ENCODE results near the gene MYO3B.
"Not testable (repeated sequence)": the region's sequence is repeated elsewhere in the genome, so short reads cannot be mapped to it uniquely, and the experiment has no call there.

The MYO3B gene

DNA sequence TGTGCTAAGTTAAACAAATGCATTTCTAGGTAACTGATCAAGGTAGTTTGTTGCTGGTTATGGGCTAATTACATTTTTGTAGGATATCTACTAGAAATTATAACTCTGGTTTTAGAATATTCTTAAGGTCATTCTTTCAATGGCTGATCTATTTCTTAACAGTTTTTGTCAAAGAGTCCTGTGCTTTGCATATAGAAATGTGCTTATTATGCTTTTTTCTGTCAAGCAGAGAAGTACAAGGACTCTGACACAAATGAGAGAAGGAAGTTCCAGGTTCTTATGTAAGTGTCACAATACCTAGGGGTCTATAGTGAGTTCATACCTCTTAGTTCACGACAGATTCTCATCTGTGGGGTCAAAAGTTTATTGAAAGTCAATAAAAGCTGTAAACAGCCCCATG, 88.4 kb downstream of the MYO3B start:
- H3K27ac ChIP-seq, result no peak overlapping the region
- TF ChIP-seq, protein P1, sequence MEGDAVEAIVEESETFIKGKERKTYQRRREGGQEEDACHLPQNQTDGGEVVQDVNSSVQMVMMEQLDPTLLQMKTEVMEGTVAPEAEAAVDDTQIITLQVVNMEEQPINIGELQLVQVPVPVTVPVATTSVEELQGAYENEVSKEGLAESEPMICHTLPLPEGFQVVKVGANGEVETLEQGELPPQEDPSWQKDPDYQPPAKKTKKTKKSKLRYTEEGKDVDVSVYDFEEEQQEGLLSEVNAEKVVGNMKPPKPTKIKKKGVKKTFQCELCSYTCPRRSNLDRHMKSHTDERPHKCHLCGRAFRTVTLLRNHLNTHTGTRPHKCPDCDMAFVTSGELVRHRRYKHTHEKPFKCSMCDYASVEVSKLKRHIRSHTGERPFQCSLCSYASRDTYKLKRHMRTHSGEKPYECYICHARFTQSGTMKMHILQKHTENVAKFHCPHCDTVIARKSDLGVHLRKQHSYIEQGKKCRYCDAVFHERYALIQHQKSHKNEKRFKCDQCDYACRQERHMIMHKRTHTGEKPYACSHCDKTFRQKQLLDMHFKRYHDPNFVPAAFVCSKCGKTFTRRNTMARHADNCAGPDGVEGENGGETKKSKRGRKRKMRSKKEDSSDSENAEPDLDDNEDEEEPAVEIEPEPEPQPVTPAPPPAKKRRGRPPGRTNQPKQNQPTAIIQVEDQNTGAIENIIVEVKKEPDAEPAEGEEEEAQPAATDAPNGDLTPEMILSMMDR (IDR thresholded peaks at IDR 0.05), result no peak
- no peak for TF ChIP-seq ZFX (IDR thresholded peaks at IDR 0.05; ENCODE audit: borderline replicate concordance)

DNA sequence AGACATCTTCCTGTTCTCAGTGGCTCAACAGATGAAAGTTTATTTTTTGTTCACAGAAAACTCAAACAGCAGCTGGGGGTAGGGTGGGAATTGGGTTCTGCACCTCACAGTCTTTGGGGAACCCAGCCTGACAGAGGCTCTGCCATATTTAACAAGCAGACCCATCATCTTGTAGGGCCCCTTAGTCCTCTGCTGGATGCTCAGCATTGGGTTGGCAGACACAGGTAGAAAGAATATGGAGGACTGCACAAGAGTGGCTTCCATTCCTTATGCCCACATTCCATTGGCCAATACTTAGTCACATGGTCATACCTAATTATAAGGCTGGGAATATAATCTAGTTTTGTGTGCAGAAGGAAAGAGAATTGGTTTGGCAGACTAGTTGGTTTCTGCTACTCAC, 89.1 kb downstream of the MYO3B start:
- no peak overlapping the region for H3K27ac ChIP-seq
- TF ChIP-seq, protein P1 (IDR thresholded peaks at IDR 0.05), result no peak

DNA sequence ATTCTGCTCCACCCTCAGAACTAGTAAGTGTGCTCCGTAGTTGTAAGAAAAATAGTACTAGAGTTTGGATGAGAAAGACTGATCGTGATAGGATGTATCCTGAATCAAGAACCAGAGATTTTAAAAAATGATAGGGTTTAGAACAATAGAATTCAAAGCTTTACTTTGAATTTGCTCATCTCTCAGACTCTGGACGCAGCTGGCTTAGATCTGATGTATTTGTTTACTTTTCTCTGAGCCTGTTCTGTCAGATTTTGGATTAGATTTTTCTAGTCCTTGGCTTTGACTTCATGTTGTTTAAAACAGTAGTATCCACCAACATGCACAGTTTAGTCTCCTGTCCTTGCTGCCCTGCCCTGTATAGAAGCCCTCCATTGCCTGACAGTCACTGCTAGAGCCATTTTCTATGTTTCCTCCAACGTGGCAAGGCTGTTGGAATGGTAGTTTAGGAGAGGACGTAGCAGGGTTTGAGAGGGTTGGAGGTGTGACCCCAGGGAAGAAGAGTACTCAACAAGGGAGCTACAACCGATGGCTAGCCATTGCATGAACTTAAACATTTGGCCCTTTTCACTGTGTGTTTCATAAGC, 92.4 kb downstream of the MYO3B start:
- H3K27ac ChIP-seq, result no peak overlapping the region
- TF ChIP-seq, protein P1 (IDR thresholded peaks at IDR 0.05), result no peak
- no peak for TF ChIP-seq ZFX (IDR thresholded peaks at IDR 0.05; ENCODE audit: borderline replicate concordance)

DNA sequence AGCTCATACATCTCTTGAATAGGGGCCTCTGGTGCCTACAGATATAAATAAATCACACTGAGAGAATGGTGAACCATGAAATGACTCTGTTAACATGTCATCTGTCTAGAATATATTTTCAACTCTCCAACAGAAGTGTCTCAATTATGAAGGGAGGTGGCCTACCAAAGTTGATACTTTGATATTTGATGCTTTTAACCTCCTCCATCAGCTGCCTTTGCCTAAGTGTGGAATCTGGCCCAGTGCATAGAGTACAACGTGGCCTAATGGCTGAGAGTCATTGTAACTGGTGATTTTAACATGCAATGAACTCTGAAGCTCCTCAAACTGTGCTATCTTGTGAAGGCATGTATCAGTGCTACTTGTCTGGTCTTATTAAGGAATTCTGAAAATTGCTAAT, 93.4 kb downstream of the MYO3B start:
- TF ChIP-seq ZFX (IDR thresholded peaks at IDR 0.05; ENCODE audit: borderline replicate concordance), result no peak
- TF ChIP-seq, protein P1 (IDR thresholded peaks at IDR 0.05), result no peak
- H3K27ac ChIP-seq, result no peak overlapping the region

DNA sequence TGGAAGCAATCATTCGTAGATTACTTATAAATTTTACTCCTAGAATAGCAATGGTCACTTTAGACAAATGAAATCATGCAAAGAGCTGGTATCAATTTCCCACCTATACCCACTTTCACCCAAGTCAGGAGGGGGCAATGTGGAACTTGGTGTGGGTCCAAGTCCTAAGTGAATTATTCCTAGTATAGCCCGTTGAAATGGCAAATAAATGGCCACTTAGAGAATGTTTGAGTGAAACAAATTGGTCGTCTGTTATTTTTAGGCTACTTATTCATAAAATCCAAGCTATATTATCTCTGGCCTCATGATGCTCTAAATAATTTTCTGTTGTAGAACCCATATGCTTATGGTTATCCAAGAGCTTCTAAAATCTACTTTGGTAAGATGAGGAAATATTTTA, 98.1 kb downstream of the MYO3B start:
- no peak for TF ChIP-seq ZFX (IDR thresholded peaks at IDR 0.05; ENCODE audit: borderline replicate concordance)
- TF ChIP-seq, protein P1 (IDR thresholded peaks at IDR 0.05), result no peak
- no peak overlapping the region for H3K27ac ChIP-seq

DNA sequence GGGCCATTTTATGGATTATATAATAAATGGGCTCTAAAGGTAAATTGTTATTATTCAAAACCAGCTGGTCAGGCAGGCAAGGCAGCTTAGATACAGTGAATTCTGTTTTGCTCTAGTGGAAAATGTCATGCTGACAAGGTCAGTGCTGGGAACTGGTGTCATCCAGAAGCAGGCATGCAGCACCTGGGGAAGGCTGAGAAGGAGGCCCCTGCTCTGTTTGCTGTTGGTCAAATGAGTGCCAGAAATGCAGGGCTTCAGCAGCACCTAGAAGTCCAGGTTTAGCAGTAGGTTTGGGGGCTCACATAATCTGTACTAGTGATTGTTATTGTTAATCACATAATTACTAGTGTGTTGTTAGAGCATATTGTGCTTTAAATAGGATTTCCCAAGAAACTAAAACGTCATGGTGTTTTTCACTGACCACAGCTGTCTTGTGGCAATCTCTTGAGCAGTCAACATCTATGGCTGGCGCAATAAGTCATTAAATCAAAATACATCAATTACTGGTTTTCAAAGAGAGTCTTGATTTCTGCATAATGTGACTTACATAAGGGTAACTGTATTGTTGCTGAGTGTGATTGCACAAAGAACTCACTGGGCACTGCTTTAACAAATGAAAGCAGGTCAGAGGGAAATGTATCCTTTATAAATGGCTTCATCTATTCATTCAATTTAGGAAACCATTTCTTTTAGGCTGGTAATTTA, 99.1 kb downstream of the MYO3B start:
- no peak for TF ChIP-seq ZFX (IDR thresholded peaks at IDR 0.05; ENCODE audit: borderline replicate concordance)
- TF ChIP-seq, protein P1 (IDR thresholded peaks at IDR 0.05), result no peak

DNA sequence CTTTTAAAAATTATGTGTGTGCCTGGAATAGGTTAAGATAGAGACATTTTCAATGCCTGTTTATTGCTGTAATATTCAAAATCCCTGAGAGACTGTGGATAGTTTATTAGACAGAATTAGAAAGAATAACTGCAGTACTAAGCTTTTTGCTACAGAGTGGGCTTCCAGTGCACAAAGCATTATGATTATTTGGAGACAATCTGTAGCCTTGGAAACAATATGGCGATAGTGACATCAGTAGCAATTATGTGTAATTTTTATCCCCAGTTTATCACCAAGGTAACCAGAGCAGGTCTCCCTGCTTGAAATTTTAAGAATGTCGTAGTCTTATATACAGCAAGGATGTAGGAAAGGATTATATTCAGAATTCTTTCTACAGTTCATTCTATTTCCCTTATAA, 100.0 kb downstream of the MYO3B start:
- H3K27ac ChIP-seq, result no peak overlapping the region
- TF ChIP-seq ZFX (IDR thresholded peaks at IDR 0.05; ENCODE audit: borderline replicate concordance), result no peak
- TF ChIP-seq, protein P1 (IDR thresholded peaks at IDR 0.05), result no peak

More for the DNA sequence above, 99.1 kb downstream of the MYO3B start:
- no peak overlapping the region for H3K27ac ChIP-seq

DNA sequence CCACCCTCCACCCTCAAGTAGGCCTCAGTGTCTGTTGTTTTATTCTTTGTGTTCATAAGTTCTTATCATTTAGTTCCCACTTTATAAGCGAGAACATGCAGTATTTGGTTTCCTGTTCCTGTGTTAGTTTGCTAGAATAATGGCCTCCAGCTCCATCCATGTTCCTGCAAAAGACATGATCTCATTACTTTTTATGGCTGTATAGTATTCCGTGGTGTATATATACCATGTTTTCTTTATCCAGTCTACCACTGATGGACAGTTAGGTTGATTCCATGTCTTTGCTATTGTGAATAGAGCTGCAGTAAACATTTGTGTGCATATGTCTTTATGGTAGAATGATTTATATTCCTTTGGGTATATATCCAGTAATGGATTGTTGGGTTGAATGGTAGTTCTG, 101.7 kb downstream of the MYO3B start:
- H3K27ac ChIP-seq, result not testable (repeated sequence)
